HG02763 (cell line): ENCODE results near the gene GDF2.

Experiments used
- ATAC-seq: cut with Tn5 transposase; IDR thresholded peaks from one replicate; pipeline ENCODE4 v1.9.1; 2021; ENCODE audit warnings: mild to moderate bottlenecking, moderate library complexity; ENCODE audit not compliant: unreplicated experiment

GDF2 gene

DNA sequence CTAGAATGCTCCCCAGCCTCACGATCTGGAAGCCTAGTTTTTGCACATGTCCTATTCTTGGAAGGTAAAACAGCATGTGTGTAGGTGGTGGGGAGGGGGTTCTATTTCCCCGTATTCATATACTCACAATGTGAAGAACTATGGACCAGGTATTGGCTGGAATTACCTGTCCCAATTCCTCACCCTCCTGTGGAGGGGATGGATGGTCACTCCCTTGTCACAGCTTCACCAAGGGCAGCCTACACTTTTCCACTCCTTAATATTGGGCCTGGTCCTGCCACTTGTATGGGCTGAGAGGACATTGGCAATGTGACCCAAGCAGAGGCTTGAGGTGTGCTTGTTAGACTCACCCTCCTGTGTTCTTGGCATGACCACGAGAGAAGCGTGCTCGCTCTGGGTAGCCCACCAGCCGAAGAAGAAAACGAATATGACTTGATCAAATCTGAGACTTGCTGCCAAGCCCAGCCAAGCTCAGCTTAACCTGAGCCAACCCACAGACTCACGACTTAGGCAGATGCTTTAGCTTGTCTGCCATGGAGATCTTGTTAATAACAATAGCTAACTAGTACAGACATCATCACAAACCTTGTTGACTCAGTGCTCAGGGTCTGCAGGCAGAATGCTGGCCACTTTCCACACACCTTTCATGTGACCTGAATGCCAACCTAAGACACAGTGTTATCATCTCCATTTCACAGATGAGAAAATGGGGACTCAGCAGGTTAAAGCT is 44.6 kb downstream of the GDF2 start:
- no peak for ATAC-seq

DNA sequence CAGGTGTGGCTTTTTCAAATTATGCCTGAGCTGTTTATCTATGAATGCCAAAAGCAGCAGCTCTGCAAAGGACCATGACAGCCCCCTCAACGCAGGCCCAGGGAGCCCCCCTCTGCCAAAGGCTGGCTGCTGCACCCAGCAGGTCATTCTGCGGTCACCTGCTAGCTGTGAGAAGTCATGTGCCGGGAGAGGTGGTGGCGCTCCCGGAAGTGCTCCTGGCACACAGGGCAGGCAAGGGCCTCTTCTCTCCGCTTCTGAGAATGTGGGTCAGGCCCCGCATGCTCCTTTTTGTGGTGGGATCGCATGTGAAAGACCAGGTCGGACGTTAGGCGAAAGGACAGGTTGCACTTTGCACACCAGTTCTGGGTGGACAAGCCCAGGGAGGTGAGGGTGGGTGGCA is 45.4 kb downstream of the GDF2 start:
- ATAC-seq, result no peak

GRCh38 chr10:47368431-47369180 is 46.4 kb downstream of the GDF2 start:
- no peak for ATAC-seq

- no peak for ATAC-seq
These were observed 47.1 kb downstream of the GDF2 start for GRCh38 chr10:47369251-47369894.

DNA sequence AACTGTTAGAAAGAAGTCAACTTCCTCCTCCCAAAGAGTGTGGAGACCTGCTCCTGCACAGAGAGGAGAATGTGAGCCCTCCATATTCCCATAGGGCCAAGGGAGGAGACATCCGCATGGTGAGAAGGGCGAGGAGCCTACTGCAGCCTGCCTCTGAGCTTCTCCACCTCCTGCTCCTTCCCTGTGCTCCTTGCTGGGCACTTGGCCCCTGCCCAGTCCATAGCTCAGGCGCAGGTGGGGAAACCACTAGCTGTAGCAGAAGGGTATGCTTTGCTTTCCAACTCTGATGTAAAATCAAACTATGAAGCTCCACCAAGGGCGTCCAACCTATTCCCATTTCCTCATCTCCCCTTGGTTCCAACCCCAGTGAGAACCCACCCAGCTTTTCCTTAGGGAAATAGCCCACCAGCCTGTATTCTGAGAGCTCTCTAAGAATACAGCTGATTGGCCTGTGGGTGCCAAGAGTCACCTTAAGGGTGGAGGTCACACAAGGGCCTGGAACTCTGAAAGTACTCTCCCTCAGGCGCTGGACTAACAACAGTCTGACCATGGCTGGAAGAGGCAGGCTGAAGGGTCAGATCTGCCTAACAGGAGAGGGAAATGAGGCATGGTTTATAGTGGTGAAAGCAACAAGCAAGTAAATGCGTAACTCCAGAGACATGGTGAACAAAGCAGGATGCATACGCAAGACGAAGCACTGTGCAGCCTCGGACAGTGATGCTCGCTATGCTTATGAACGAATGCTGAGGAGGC is 47.9 kb downstream of the GDF2 start:
- ATAC-seq, result no peak

- ATAC-seq, result no peak
These were observed 48.6 kb downstream of the GDF2 start for GRCh38 chr10:47370878-47371277.

DNA sequence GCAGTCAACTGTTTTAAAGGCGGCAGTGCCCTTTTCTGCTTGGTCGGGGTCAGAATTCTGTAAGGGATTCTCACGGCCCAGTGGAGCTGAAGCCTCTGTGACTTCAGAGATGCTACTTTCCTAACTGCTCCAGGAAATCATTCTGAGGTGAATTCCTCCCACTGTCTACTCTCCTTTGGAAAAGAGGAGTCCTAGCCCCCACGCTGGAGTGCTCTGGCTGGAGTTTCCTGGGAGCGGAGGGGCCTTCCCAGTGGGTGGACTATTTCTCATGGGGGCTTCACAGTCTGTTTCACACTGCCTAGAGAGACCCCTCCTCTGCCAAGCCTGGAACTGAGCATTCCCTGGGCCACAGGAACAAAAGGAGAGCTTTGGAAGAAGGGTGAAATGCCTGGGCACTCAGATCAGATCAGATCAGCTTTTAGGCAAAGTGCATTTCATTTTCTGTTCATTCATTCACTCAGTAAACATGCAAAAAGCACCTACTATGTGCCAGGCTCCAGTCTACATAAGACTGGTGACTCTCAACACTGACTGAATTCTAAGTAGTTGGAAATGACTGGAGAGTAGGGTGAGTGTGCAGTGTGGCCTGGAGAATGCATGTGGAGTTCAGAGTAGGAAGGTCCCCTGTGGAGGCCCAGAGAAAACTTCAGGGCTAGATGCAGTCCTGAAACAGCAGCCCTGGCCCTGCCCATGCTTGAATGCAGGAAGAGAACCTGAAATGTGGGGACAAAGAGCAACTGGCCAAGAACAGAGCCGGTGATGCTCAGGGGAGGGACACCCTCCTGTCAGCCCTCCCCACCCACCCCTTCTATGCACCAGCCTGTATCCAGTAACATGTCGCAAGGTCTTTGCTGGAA is 49.6 kb downstream of the GDF2 start:
- no peak for ATAC-seq

DNA sequence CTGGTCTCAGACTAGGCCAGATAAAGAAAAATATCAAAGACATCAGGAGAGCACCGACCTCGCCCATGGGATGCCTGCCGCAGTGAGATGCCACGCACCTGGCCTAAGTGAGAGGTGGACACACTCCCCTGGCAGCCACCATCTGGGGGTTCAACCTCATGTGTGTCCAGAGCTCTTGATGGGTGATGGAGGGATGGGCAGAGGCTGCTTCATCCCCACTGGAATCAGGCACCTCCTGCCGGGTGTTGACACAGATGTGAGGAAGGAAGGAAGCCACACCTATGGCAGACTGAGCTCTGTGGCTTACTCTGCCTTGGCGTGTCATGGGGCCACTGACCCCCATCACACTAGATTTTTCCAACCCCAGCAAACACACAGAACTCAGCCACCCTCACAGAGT is 50.5 kb downstream of the GDF2 start:
- no peak for ATAC-seq

- ATAC-seq, result no peak
These were observed 52.6 kb downstream of the GDF2 start for GRCh38 chr10:47374611-47375536.

- ATAC-seq, result no peak
These were observed 54.4 kb downstream of the GDF2 start for GRCh38 chr10:47376522-47377220.
